ENCODE results near the gene AP1S1. TPM values are rescaled to one million over a fixed set of nuclear protein-coding genes. Genes with fewer than 3 reads are reported as not detected.

AP1S1 gene
- total RNA-seq, 6 experiments from 2014 or later, result 24.0 to 56.5 (median 26.4) TPM

DNA sequence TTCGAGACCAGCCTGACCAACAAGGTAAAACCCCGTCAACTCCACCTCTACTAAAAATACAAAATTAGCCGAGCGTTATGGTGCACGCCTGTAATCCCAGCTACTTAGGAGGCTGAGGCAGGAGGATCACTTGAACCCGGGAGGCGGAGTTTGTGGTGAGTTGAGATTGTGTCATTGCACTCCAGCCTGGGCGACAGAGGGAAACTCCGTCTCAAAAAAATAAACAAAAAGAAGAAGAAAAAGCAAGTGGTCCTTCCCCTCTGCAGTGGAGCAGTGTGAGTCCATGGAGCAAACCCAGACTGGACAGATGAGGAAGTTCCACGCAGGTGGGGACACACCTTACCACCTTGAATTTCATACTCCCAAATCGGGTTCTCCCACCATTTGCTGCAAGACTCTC lies 40.4 kb upstream of the AP1S1 start:
- Histone ChIP-seq H3K4me1 (no peaks in the 10 kb centered on the region), H3K27me3 (no peaks in the 10 kb centered on the region), H3K36me3 (no peaks in the 10 kb centered on the region), H3K4me3 (no peak overlapping the region), H3K9me3 (no peaks in the 10 kb centered on the region), H3K27ac (no peak overlapping the region)
- ATAC-seq (no peak), DNase-seq (no peak)
- TF ChIP-seq POLR2A (IDR thresholded peaks at IDR 0.05), result no peak
- TF ChIP-seq CTCF (IDR thresholded peaks at IDR 0.05), result no peak
- WGBS (ENCODE audit: insufficient coverage, low coverage, low lambda C conversion rate, missing lambda C conversion rate), result 100% methylated on average over 5 of the region's 11 CpGs
- intact Hi-C loops (cut with DNase I), result no loop called here

DNA sequence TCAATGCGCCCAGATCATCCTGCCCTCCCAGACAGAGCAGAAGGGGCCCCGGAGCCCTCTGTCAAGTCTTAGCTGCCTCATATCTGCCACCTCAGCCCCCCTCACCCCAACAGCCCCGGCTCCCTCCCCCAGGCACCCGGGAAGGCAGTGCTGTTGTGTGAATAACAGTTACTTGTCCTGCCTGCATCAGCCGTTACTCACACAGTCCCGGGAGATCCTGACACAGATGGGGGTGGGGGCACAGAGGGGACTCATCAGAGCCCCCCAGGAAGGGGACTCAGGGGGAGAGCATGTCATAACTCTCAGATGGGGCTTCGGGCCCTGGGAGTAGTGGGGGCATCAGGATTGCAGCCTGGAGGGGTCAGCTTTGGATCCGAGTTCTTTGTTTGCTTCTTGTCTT lies 39.8 kb upstream of the AP1S1 start:
- intact Hi-C loops (cut with DNase I), result no loop called here
- no peak for ATAC-seq
- H3K27ac ChIP-seq, result no peak overlapping the region
- no peaks in the 10 kb centered on the region for H3K36me3 ChIP-seq
- H3K27me3 ChIP-seq, result no peaks in the 10 kb centered on the region
- H3K4me1 ChIP-seq, result no peaks in the 10 kb centered on the region
- H3K9me3 ChIP-seq, result no peaks in the 10 kb centered on the region
- DNase-seq, result no peak
- 75% methylated on average over 3 of the region's 8 CpGs for WGBS (ENCODE audit: insufficient coverage, low coverage, low lambda C conversion rate, missing lambda C conversion rate)
- no peak overlapping the region for H3K4me3 ChIP-seq
- TF ChIP-seq POLR2A (IDR thresholded peaks at IDR 0.05) (no peak), CTCF (IDR thresholded peaks at IDR 0.05) (no peak)

DNA sequence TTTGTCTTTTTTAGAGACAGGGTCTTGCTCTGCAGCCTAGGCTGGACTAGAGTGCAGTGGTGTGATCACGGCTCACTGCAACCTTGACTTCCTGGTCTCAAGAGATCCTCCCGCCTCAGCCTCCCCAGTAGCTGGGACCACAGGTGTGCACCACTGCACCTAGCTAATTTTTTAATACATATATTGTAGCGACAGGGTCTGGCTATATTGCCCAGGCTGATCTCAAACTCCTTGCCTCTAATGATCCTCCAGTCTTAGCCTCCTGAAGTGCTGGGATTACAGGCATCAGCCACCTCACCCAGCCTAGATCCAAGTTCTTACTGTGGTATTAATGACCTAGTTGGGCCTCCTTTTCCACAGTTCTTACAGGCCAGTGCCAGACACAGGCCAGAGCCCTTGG lies 39.1 kb upstream of the AP1S1 start:
- ATAC-seq (no peak), DNase-seq (no peak)
- no peaks in the 10 kb centered on the region for H3K9me3 ChIP-seq
- no peaks in the 10 kb centered on the region for H3K36me3 ChIP-seq
- WGBS (ENCODE audit: insufficient coverage, low coverage, low lambda C conversion rate, missing lambda C conversion rate), result 100% methylated on average over 3 of the region's 3 CpGs
- no peaks in the 10 kb centered on the region for H3K4me1 ChIP-seq
- H3K27me3 ChIP-seq, result no peaks in the 10 kb centered on the region
- no peak overlapping the region for H3K4me3 ChIP-seq
- H3K27ac ChIP-seq, result no peak overlapping the region
- TF ChIP-seq CTCF (IDR thresholded peaks at IDR 0.05) (no peak), POLR2A (IDR thresholded peaks at IDR 0.05) (no peak)
- intact Hi-C loops (cut with DNase I), result no loop called here

DNA sequence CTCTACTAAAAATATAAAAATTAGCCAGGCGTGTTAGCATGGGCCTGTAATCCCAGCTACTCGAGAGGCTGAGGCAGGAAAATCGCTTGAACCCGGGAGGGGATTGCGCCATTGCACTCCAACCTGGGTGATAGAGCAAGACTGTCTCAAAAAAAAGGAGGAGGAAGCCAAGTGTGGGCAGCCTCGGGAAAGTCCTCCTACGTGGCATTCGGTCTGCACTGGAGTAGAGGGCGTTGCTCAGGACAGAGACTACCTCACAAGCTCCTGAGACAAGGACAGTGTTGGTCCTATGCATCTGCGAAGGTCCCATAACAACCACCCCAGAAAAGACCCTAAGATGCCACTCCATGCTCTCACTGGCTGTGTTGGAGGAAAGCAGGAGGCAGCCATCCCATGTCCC lies 37.4 kb upstream of the AP1S1 start:
- TF ChIP-seq POLR2A (IDR thresholded peaks at IDR 0.05) (no peak), CTCF (IDR thresholded peaks at IDR 0.05) (no peak)
- intact Hi-C loops (cut with DNase I), result no loop called here
- Histone ChIP-seq H3K4me3 (no peak overlapping the region), H3K36me3 (no peaks in the 10 kb centered on the region), H3K27ac (no peak overlapping the region), H3K9me3 (no peaks in the 10 kb centered on the region), H3K27me3 (no peaks in the 10 kb centered on the region), H3K4me1 (peaks cover 0 to 7% (median 3%) of the 10 kb centered on the region in 4 donors)
- DNase-seq (no peak), ATAC-seq (no peak)
- 77% methylated on average over 5 of the region's 10 CpGs for WGBS (ENCODE audit: insufficient coverage, low coverage, low lambda C conversion rate, missing lambda C conversion rate)

DNA sequence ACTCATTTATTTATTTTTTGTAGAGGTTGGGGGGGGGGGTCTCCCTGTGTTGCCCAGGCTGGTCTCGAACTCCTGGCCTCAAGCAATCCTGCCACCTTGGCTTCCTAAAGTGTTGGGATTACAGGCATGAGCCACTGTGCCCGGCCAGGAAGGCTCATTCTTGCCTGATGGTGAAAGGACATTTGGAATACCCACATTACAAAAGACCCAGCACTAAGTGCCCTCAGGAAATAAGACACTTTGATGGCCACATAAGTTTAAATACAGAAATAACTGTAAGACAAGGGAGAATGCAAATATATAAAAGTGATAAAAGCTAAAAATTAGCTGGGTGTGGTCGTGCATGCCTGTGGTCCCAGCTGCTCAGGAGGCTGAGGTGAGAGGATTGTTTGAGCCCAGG lies 35.4 kb upstream of the AP1S1 start:
- TF ChIP-seq POLR2A (IDR thresholded peaks at IDR 0.05), result no peak

More for the DNA sequence above, 35.4 kb upstream of the AP1S1 start:
- Histone ChIP-seq H3K36me3 (no peaks in the 10 kb centered on the region), H3K4me1 (peaks cover 0 to 21% (median 10%) of the 10 kb centered on the region in 4 donors), H3K4me3 (no peak overlapping the region), H3K9me3 (no peaks in the 10 kb centered on the region), H3K27ac (no peak overlapping the region), H3K27me3 (no peaks in the 10 kb centered on the region)
- DNase-seq, result no peak
- no peak for ATAC-seq
- 83% methylated on average over 3 of the region's 3 CpGs for WGBS (ENCODE audit: insufficient coverage, low coverage, low lambda C conversion rate, missing lambda C conversion rate)
- intact Hi-C loops (cut with DNase I), result no loop called here

Data from right lobe of liver (tissue), 6 donors.